Gastroesophageal sphincter (tissue), 3 donors: ENCODE measurements around the gene LCMT1.

Experiments
- EP300 ChIP-seq: sonication (generic); formaldehyde crosslinking; IDR thresholded peaks from one replicate; pipeline ENCODE4 v1.6.1; 2017; ENCODE audit warnings: antibody characterized with exemption, mild to moderate bottlenecking
- POLR2A ChIP-seq, 2 donors: fragments of 450-650 bp; IDR thresholded peaks; one replicate each; pipeline ENCODE4 v1.6.1; 2017; ENCODE audit warnings: antibody characterized with exemption in 2 of 2, mild to moderate bottlenecking in 2 of 2, moderate library complexity in 1 of 2
- POLR2AphosphoS5 ChIP-seq: sonication (generic); formaldehyde crosslinking; IDR thresholded peaks from one replicate; pipeline ENCODE4 v1.6.1; 2017; ENCODE audit warnings: antibody characterized with exemption
- TF ChIP-seq, protein P1 (sequence below), 4 experiments: fragments of 200-600 bp in 2 of 4; fragments of 450-650 bp in 2 of 4; sonication (generic) in 1 of 4; IDR thresholded peaks; one replicate each; pipeline ENCODE4 v1.5.1; 2017 to 2019; ENCODE audit warnings: antibody characterized with exemption in 4 of 4, mild to moderate bottlenecking in 2 of 4, moderate library complexity in 2 of 4

- TF ChIP-seq POLR2A (IDR thresholded peaks at IDR 0.05) (no peak), EP300 (no peak), POLR2AphosphoS5 (no peak)
- TF ChIP-seq, protein P1, sequence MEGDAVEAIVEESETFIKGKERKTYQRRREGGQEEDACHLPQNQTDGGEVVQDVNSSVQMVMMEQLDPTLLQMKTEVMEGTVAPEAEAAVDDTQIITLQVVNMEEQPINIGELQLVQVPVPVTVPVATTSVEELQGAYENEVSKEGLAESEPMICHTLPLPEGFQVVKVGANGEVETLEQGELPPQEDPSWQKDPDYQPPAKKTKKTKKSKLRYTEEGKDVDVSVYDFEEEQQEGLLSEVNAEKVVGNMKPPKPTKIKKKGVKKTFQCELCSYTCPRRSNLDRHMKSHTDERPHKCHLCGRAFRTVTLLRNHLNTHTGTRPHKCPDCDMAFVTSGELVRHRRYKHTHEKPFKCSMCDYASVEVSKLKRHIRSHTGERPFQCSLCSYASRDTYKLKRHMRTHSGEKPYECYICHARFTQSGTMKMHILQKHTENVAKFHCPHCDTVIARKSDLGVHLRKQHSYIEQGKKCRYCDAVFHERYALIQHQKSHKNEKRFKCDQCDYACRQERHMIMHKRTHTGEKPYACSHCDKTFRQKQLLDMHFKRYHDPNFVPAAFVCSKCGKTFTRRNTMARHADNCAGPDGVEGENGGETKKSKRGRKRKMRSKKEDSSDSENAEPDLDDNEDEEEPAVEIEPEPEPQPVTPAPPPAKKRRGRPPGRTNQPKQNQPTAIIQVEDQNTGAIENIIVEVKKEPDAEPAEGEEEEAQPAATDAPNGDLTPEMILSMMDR (IDR thresholded peaks at IDR 0.05): no peak
Measured at GRCh38 chr16:25095636-25096035, 15.9 kb upstream of the LCMT1 start.
